Stimulated activated CD4-positive, alpha-beta T cell treated with anti-CD3 and anti-CD28 coated beads, Interleukin-15, amount 100 ng/mL, for 1 hour (primary cell): Measurements from ENCODE around the gene SP4.
"Not testable (repeated sequence)": the region's sequence is repeated elsewhere in the genome, so short reads cannot be mapped to it uniquely, and the experiment has no call there.

Experiments
- DNase-seq, 2 donors: peaks; one replicate each; pipeline ENCODE4 v3.0.0-alpha.2; 2020; ENCODE audit warnings: low read depth in 1 of 2, low spot score in 1 of 2

Gene SP4

GRCh38 chr7:21524680-21525079 is 96.8 kb downstream of the SP4 start:
- no peak for DNase-seq

GRCh38 chr7:21526007-21526406 is 98.1 kb downstream of the SP4 start:
- no peak for DNase-seq

GRCh38 chr7:21526448-21526847 is 98.6 kb downstream of the SP4 start:
- DNase-seq: no peak

- DNase-seq: not testable (repeated sequence)
Measured at GRCh38 chr7:21532485-21532884, 104.6 kb downstream of the SP4 start.

- not testable (repeated sequence) for DNase-seq
Measured at GRCh38 chr7:21533646-21534045, 105.8 kb downstream of the SP4 start.

- not testable (repeated sequence) for DNase-seq
Measured at GRCh38 chr7:21536445-21537118, 108.7 kb downstream of the SP4 start.

- no peak for DNase-seq
Measured at GRCh38 chr7:21538936-21539495, 111.1 kb downstream of the SP4 start.

- DNase-seq: no peak
Measured at GRCh38 chr7:21542891-21543527, 115.1 kb downstream of the SP4 start, which contains the start of gene DNAH11. Gene DNAH11, plus strand, starts transcription at chr7:21543039. Its CDS starts 207 bp downstream, at chr7:21543246.

GRCh38 chr7:21543528-21544302 is 115.8 kb downstream of the SP4 start:
- DNase-seq: no peak

- no peak for DNase-seq
Measured at GRCh38 chr7:21544303-21544656, 116.4 kb downstream of the SP4 start.

GRCh38 chr7:21544715-21545114 is 116.8 kb downstream of the SP4 start:
- no peak for DNase-seq

- DNase-seq: no peak
Measured at GRCh38 chr7:21547501-21547900, 119.6 kb downstream of the SP4 start.

- DNase-seq: no peak
Measured at GRCh38 chr7:21548491-21548890, 120.6 kb downstream of the SP4 start.

- DNase-seq: no peak
Measured at GRCh38 chr7:21550076-21550475, 122.2 kb downstream of the SP4 start.

- DNase-seq: no peak
Measured at GRCh38 chr7:21550821-21551531, 123.1 kb downstream of the SP4 start.

GRCh38 chr7:21562385-21562784 is 134.5 kb downstream of the SP4 start:
- no peak for DNase-seq
